ENCODE results near the gene PRELP.
A peak's percentile ranks its signal among the peaks of the same experiment; 100 is the strongest.
"Not testable (repeated sequence)": the region's sequence is repeated elsewhere in the genome, so short reads cannot be mapped to it uniquely, and the experiment has no call there.

PRELP gene

GRCh38 chr1:203518139-203518538, 42.5 kb downstream of the PRELP start:
- H3K9me3 ChIP-seq (ENCODE audit: control insufficient read depth, low read length); H3K4me2 ChIP-seq (ENCODE audit: low read length, poor library complexity, severe bottlenecking); H2AFZ ChIP-seq (ENCODE audit: low read depth, low read length); DNase-seq; H2BK120ac ChIP-seq (ENCODE audit: low read depth, low read length); H3K36me3 ChIP-seq (ENCODE audit: control insufficient read depth in 1 of 2, insufficient read depth in 2 of 2, low read depth in 1 of 2, low read length in 2 of 2); H3K4ac ChIP-seq (ENCODE audit: low read depth in 1 of 2, low read length in 2 of 2); H2BK15ac ChIP-seq (ENCODE audit: low read depth, poor library complexity, severe bottlenecking); H3K18ac ChIP-seq (ENCODE audit: low read depth in 1 of 2, low read length in 2 of 2); H3K9ac ChIP-seq (ENCODE audit: low read length); H4K8ac ChIP-seq (ENCODE audit: low read length); H3K23ac ChIP-seq (ENCODE audit: low read length in 2 of 2); H4K91ac ChIP-seq (ENCODE audit: low read length); H3K14ac ChIP-seq (ENCODE audit: low read length in 2 of 2); H2BK5ac ChIP-seq (ENCODE audit: low read depth, low read length, poor library complexity, severe bottlenecking); H3K27me3 ChIP-seq (ENCODE audit: control insufficient read depth in 1 of 2, insufficient read depth in 1 of 2, low read length in 2 of 2); H3K79me1 ChIP-seq (replicated peaks; ENCODE audit: low read length, poor library complexity, severe bottlenecking); H3K27ac ChIP-seq (ENCODE audit: low read length, poor library complexity, severe bottlenecking); H2BK12ac ChIP-seq (ENCODE audit: low read length in 2 of 2); H2AK5ac ChIP-seq (ENCODE audit: low read length, severe bottlenecking); H3K4me3 ChIP-seq (ENCODE audit: insufficient read depth in 1 of 2, low read depth in 1 of 2, low read length in 2 of 2): not testable (repeated sequence)
- H3K4me1 ChIP-seq (ENCODE audit: control insufficient read depth, insufficient read depth, low read depth, low read length): peaks cover 31% of the 10 kb centered on the region
- 86% methylated on average over 4 of the region's 4 CpGs for WGBS

GRCh38 chr1:203518541-203518940, 42.9 kb downstream of the PRELP start:
- H4K91ac ChIP-seq (ENCODE audit: low read length): no peak overlapping the region
- H3K4me3 ChIP-seq (ENCODE audit: insufficient read depth in 1 of 2, low read depth in 1 of 2, low read length in 2 of 2): no peak overlapping the region
- no peaks in the 10 kb centered on the region for H3K36me3 ChIP-seq (ENCODE audit: control insufficient read depth in 1 of 2, insufficient read depth in 2 of 2, low read depth in 1 of 2, low read length in 2 of 2)
- no peak overlapping the region for H3K14ac ChIP-seq (ENCODE audit: low read length in 2 of 2)
- H3K4ac ChIP-seq (ENCODE audit: low read depth in 1 of 2, low read length in 2 of 2): no peak overlapping the region
- H2BK12ac ChIP-seq (ENCODE audit: low read length in 2 of 2): no peak overlapping the region
- H3K4me2 ChIP-seq (ENCODE audit: low read length, poor library complexity, severe bottlenecking): no peak overlapping the region
- no peak overlapping the region for H2BK120ac ChIP-seq (ENCODE audit: low read depth, low read length)
- H3K9me3 ChIP-seq (ENCODE audit: control insufficient read depth, low read length): no peaks in the 10 kb centered on the region
- peaks cover 27% of the 10 kb centered on the region for H3K4me1 ChIP-seq (ENCODE audit: control insufficient read depth, insufficient read depth, low read depth, low read length)
- H3K27me3 ChIP-seq (ENCODE audit: control insufficient read depth in 1 of 2, insufficient read depth in 1 of 2, low read length in 2 of 2): no peaks in the 10 kb centered on the region
- no peak overlapping the region for H3K23ac ChIP-seq (ENCODE audit: low read length in 2 of 2)
- H3K27ac ChIP-seq (ENCODE audit: low read length, poor library complexity, severe bottlenecking): no peak overlapping the region
- no peak overlapping the region for H2AFZ ChIP-seq (ENCODE audit: low read depth, low read length)
- H2BK5ac ChIP-seq (ENCODE audit: low read depth, low read length, poor library complexity, severe bottlenecking): no peak overlapping the region
- H3K79me1 ChIP-seq (replicated peaks; ENCODE audit: low read length, poor library complexity, severe bottlenecking): no peaks in the 10 kb centered on the region
- no peak overlapping the region for H2AK5ac ChIP-seq (ENCODE audit: low read length, severe bottlenecking)
- no peak for DNase-seq
- H4K8ac ChIP-seq (ENCODE audit: low read length): no peak overlapping the region
- H3K18ac ChIP-seq (ENCODE audit: low read depth in 1 of 2, low read length in 2 of 2): no peak overlapping the region
- no peak overlapping the region for H2BK15ac ChIP-seq (ENCODE audit: low read depth, poor library complexity, severe bottlenecking)
- WGBS: 73% methylated on average over 4 of the region's 7 CpGs
- H3K9ac ChIP-seq (ENCODE audit: low read length): no peak overlapping the region

GRCh38 chr1:203519053-203519840, 43.6 kb downstream of the PRELP start:
- Histone ChIP-seq H3K4ac (ENCODE audit: low read depth in 1 of 2, low read length in 2 of 2) (no peak overlapping the region), H3K27me3 (ENCODE audit: control insufficient read depth in 1 of 2, insufficient read depth in 1 of 2, low read length in 2 of 2) (no peaks in the 10 kb centered on the region), H3K4me3 (ENCODE audit: insufficient read depth in 1 of 2, low read depth in 1 of 2, low read length in 2 of 2) (no peak overlapping the region), H3K79me1 (replicated peaks; ENCODE audit: low read length, poor library complexity, severe bottlenecking) (no peaks in the 10 kb centered on the region), H3K23ac (ENCODE audit: low read length in 2 of 2) (no peak overlapping the region), H3K27ac (ENCODE audit: low read length, poor library complexity, severe bottlenecking) (no peak overlapping the region), H3K4me2 (ENCODE audit: low read length, poor library complexity, severe bottlenecking) (no peak overlapping the region), H4K8ac (ENCODE audit: low read length) (no peak overlapping the region), H2AK5ac (ENCODE audit: low read length, severe bottlenecking) (no peak overlapping the region), H2BK120ac (ENCODE audit: low read depth, low read length) (no peak overlapping the region), H3K18ac (ENCODE audit: low read depth in 1 of 2, low read length in 2 of 2) (peak overlapping the region in 1 of 2 experiments; percentile 30), H2BK12ac (ENCODE audit: low read length in 2 of 2) (no peak overlapping the region), H3K4me1 (ENCODE audit: control insufficient read depth, insufficient read depth, low read depth, low read length) (peaks cover 21% of the 10 kb centered on the region), H4K91ac (ENCODE audit: low read length) (no peak overlapping the region), H2BK15ac (ENCODE audit: low read depth, poor library complexity, severe bottlenecking) (no peak overlapping the region), H2AFZ (ENCODE audit: low read depth, low read length) (no peak overlapping the region), H3K9ac (ENCODE audit: low read length) (no peak overlapping the region), H3K36me3 (ENCODE audit: control insufficient read depth in 1 of 2, insufficient read depth in 2 of 2, low read depth in 1 of 2, low read length in 2 of 2) (no peaks in the 10 kb centered on the region), H3K9me3 (ENCODE audit: control insufficient read depth, low read length) (no peaks in the 10 kb centered on the region), H3K14ac (ENCODE audit: low read length in 2 of 2) (no peak overlapping the region), H2BK5ac (ENCODE audit: low read depth, low read length, poor library complexity, severe bottlenecking) (no peak overlapping the region)
- WGBS: 27% methylated on average over 6 of the region's 10 CpGs
- DNase-seq: no peak

GRCh38 chr1:203519896-203520295, 44.3 kb downstream of the PRELP start:
- Histone ChIP-seq H3K27ac (ENCODE audit: low read length, poor library complexity, severe bottlenecking) (no peak overlapping the region), H3K4me1 (ENCODE audit: control insufficient read depth, insufficient read depth, low read depth, low read length) (peaks cover 18% of the 10 kb centered on the region), H2AK5ac (ENCODE audit: low read length, severe bottlenecking) (no peak overlapping the region), H3K4me3 (ENCODE audit: insufficient read depth in 1 of 2, low read depth in 1 of 2, low read length in 2 of 2) (no peak overlapping the region), H3K23ac (ENCODE audit: low read length in 2 of 2) (no peak overlapping the region), H3K36me3 (ENCODE audit: control insufficient read depth in 1 of 2, insufficient read depth in 2 of 2, low read depth in 1 of 2, low read length in 2 of 2) (no peaks in the 10 kb centered on the region), H4K91ac (ENCODE audit: low read length) (no peak overlapping the region), H3K14ac (ENCODE audit: low read length in 2 of 2) (no peak overlapping the region), H3K18ac (ENCODE audit: low read depth in 1 of 2, low read length in 2 of 2) (peak overlapping the region in 1 of 2 experiments; percentile 30), H3K4me2 (ENCODE audit: low read length, poor library complexity, severe bottlenecking) (no peak overlapping the region), H2AFZ (ENCODE audit: low read depth, low read length) (no peak overlapping the region), H3K9ac (ENCODE audit: low read length) (no peak overlapping the region), H2BK15ac (ENCODE audit: low read depth, poor library complexity, severe bottlenecking) (no peak overlapping the region), H2BK120ac (ENCODE audit: low read depth, low read length) (no peak overlapping the region), H3K27me3 (ENCODE audit: control insufficient read depth in 1 of 2, insufficient read depth in 1 of 2, low read length in 2 of 2) (no peaks in the 10 kb centered on the region), H2BK5ac (ENCODE audit: low read depth, low read length, poor library complexity, severe bottlenecking) (no peak overlapping the region), H3K4ac (ENCODE audit: low read depth in 1 of 2, low read length in 2 of 2) (no peak overlapping the region), H2BK12ac (ENCODE audit: low read length in 2 of 2) (no peak overlapping the region), H3K79me1 (replicated peaks; ENCODE audit: low read length, poor library complexity, severe bottlenecking) (no peaks in the 10 kb centered on the region), H3K9me3 (ENCODE audit: control insufficient read depth, low read length) (no peaks in the 10 kb centered on the region), H4K8ac (ENCODE audit: low read length) (no peak overlapping the region)
- no peak for DNase-seq
- WGBS: 91% methylated on average over 6 of the region's 6 CpGs
